Measurements from ENCODE around the gene RAC3.

The RAC3 gene

GRCh38 chr17:82070611-82071010, 39.1 kb downstream of the RAC3 start:
- no peak for TF ChIP-seq CTCF (IDR thresholded peaks at IDR 0.05; ENCODE audit: extremely low read depth, missing control alignments)
- no peak for DNase-seq (ENCODE audit: low spot score)

- TF ChIP-seq CTCF (IDR thresholded peaks at IDR 0.05; ENCODE audit: extremely low read depth, missing control alignments): no peak
- no peak for DNase-seq (ENCODE audit: low spot score)
These were observed 41.3 kb downstream of the RAC3 start for GRCh38 chr17:82072827-82073226.

GRCh38 chr17:82073446-82073845, 42.0 kb downstream of the RAC3 start:
- TF ChIP-seq CTCF (IDR thresholded peaks at IDR 0.05; ENCODE audit: extremely low read depth, missing control alignments): no peak
- DNase-seq (ENCODE audit: low spot score): no peak

- DNase-seq (ENCODE audit: low spot score): no peak
- TF ChIP-seq CTCF (IDR thresholded peaks at IDR 0.05; ENCODE audit: extremely low read depth, missing control alignments): no peak
These were observed 44.7 kb downstream of the RAC3 start for GRCh38 chr17:82076018-82076784.

- TF ChIP-seq CTCF (IDR thresholded peaks at IDR 0.05; ENCODE audit: extremely low read depth, missing control alignments): no peak
- DNase-seq (ENCODE audit: low spot score): no peak
These were observed 45.5 kb downstream of the RAC3 start for GRCh38 chr17:82076785-82077591.

- no peak for TF ChIP-seq CTCF (IDR thresholded peaks at IDR 0.05; ENCODE audit: extremely low read depth, missing control alignments)
- DNase-seq (ENCODE audit: low spot score): no peak
These were observed 46.3 kb downstream of the RAC3 start for GRCh38 chr17:82077617-82078358.

- TF ChIP-seq CTCF (IDR thresholded peaks at IDR 0.05; ENCODE audit: extremely low read depth, missing control alignments): no peak
- no peak for DNase-seq (ENCODE audit: low spot score)
These were observed 47.0 kb downstream of the RAC3 start for GRCh38 chr17:82078433-82078832.

Data from GM20000 (cell line).